Measurements from ENCODE around the gene PGAP2. TPM values are rescaled to one million over a fixed set of nuclear protein-coding genes. Genes with fewer than 3 reads are reported as not detected.

Gene PGAP2
- total and polyA plus RNA-seq, 10 of the 15 experiments (the other 5 are each of a cell fraction or from before 2014, with no cell fraction given): 12.3 to 37.4 (median 31.9) TPM

DNA sequence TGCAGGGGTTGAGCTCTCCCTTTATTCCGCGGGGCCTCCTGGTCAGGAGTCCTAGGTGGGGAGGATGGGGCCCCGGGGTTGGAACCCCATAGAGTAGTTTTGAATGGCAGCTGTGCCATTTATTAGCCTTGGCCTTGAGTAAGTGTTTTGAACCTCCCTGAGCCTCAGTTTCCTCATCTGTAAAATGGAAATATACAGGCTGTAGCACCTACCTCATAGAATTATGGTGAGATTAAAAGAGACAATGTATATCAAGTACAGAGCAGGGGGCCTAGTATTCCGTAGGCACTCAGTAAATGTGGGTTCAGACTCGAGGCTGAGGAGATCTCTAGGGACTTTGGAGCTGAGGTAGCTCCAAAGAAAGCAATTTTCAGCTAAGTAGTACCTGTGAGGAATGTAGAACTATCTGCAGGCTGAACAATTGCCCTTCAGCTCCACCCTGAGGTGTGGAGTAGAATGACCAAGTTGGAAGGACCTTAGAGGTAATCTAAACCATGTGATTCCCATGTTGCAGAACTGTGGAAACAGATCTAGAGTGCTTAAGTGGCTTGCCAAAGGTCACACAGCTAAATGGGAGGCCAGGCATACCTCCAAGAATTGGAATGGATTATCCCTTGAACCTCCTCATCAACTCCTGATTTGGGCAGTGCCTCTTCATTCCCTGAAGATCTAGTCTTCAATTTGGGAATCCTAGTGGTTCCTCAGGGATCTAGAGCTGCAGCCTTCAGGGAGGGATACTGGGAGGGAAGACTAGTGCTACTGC, 682 bp downstream of the PGAP2 start (continued):
- TF ChIP-seq REST (IDR thresholded peaks at IDR 0.05; ENCODE audit: low read depth, low read length) (no peak), SIN3A (IDR thresholded peaks at IDR 0.05; ENCODE audit: low read depth, low read length) (0 out of 2 replicates have a peak, but pooled peaks have one; percentile 38), ATF3 (IDR thresholded peaks at IDR 0.05; ENCODE audit: borderline replicate concordance, extremely low read depth, low read depth, low read length) (no peak), FOXK2 (IDR thresholded peaks at IDR 0.05) (no peak), FOXM1 (IDR thresholded peaks at IDR 0.05; ENCODE audit: low read depth, low read length) (no peak), MTA2 (IDR thresholded peaks at IDR 0.05; ENCODE audit: low read depth) (no peak), TBL1XR1 (IDR thresholded peaks at IDR 0.05; ENCODE audit: low read depth, low read length) (no peak), SMC3 (IDR thresholded peaks at IDR 0.05; ENCODE audit: borderline replicate concordance, low read length) (peak; percentile 55; the same call in 1 of the 2 replicates), RAD51 (IDR thresholded peaks at IDR 0.05) (peak; percentile 53; the same call in 1 of the 2 replicates), GATAD2B (conservative IDR thresholded peaks at IDR 0.05; ENCODE audit: low read depth) (no peak)
- TF ChIP-seq, protein P1, sequence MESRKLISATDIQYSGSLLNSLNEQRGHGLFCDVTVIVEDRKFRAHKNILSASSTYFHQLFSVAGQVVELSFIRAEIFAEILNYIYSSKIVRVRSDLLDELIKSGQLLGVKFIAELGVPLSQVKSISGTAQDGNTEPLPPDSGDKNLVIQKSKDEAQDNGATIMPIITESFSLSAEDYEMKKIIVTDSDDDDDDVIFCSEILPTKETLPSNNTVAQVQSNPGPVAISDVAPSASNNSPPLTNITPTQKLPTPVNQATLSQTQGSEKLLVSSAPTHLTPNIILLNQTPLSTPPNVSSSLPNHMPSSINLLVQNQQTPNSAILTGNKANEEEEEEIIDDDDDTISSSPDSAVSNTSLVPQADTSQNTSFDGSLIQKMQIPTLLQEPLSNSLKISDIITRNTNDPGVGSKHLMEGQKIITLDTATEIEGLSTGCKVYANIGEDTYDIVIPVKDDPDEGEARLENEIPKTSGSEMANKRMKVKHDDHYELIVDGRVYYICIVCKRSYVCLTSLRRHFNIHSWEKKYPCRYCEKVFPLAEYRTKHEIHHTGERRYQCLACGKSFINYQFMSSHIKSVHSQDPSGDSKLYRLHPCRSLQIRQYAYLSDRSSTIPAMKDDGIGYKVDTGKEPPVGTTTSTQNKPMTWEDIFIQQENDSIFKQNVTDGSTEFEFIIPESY (IDR thresholded peaks at IDR 0.05): no peak
- TF ChIP-seq, protein P2, sequence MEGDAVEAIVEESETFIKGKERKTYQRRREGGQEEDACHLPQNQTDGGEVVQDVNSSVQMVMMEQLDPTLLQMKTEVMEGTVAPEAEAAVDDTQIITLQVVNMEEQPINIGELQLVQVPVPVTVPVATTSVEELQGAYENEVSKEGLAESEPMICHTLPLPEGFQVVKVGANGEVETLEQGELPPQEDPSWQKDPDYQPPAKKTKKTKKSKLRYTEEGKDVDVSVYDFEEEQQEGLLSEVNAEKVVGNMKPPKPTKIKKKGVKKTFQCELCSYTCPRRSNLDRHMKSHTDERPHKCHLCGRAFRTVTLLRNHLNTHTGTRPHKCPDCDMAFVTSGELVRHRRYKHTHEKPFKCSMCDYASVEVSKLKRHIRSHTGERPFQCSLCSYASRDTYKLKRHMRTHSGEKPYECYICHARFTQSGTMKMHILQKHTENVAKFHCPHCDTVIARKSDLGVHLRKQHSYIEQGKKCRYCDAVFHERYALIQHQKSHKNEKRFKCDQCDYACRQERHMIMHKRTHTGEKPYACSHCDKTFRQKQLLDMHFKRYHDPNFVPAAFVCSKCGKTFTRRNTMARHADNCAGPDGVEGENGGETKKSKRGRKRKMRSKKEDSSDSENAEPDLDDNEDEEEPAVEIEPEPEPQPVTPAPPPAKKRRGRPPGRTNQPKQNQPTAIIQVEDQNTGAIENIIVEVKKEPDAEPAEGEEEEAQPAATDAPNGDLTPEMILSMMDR (IDR thresholded peaks at IDR 0.05 in 2 of 3, conservative IDR thresholded peaks at IDR 0.05 in 1 of 3; ENCODE audit: control insufficient read depth in 2 of 3, extremely low read depth in 1 of 3, insufficient read depth in 1 of 3, low read depth in 3 of 3, low read length in 3 of 3): peak; percentile 73 to 78 (median 74)

All from GM12878 (cell line).